Measurements from ENCODE around the gene PATJ.
"Not testable (repeated sequence)": the region's sequence is repeated elsewhere in the genome, so short reads cannot be mapped to it uniquely, and the experiment has no call there.

PATJ gene

DNA sequence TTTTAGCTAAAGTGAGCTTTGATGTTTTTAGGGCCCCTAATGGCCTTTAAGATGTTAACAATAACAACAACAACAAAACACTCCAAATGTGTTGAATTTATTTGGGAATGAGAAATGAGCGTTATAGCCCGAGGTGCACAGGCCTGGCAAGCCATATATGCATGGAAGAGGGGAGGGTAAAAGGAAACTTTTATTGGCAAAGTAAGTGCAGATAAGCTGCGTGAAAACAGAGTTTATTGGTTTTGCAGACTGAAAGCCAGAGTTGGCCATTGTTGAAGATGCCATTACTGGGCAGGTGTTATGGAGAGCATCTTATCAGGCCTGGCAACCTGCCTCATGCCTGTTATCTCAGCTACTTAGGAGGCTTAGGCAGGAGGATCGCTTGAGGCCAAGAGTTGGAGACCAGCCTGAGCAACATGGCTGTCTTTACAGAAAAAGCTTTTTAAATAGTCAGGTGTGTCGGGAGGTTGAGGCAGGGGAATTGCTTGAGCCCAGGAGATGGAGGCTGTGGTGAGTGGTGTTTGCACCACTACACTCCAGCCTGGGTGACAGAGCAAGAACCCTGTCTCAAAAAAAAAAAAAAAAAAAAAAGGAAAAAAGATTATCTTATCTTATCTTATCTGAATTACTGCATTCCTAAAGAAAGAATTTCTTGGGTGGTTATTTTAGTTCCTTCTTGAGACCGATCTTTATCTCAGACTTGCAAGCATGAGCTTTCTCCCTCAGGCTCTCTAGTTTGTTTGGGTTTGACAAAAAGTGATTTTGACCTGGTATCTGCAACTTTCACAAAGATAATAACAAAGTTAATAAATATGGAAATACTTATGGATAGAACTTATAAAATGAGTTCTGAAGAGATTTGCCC is 1.7 kb downstream of the PATJ start:
- DNase-seq (ENCODE audit: low read depth, low spot score), result peak; percentile 71

GRCh38 chr1:61746813-61747212 is 4.5 kb downstream of the PATJ start:
- DNase-seq (ENCODE audit: low read depth, low spot score), result no peak

- no peak for DNase-seq (ENCODE audit: low read depth, low spot score)
These were observed 6.3 kb downstream of the PATJ start for GRCh38 chr1:61748566-61748965.

DNA sequence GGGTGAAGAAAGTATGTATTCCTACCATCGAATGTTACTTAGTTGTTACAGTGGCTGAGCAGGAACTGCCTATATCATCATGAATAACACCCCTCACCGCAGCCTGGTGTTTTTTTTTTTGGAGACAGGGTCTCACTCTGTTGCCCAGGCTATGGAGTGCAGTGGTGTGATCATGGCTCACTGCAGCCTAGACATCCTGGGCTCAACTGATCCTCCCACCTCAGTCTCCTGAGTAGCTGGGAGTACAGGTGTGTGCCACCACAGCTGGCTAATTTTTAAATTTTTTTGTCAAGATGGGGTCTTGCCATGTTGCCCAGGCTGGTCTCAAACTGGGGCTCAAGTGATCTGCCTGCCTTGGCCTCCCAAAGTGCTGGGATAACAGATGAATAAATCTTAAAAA is 7.3 kb downstream of the PATJ start:
- DNase-seq (ENCODE audit: low read depth, low spot score), result no peak

- no peak for DNase-seq (ENCODE audit: low read depth, low spot score)
These were observed 10.7 kb downstream of the PATJ start for GRCh38 chr1:61752921-61753389.

DNA sequence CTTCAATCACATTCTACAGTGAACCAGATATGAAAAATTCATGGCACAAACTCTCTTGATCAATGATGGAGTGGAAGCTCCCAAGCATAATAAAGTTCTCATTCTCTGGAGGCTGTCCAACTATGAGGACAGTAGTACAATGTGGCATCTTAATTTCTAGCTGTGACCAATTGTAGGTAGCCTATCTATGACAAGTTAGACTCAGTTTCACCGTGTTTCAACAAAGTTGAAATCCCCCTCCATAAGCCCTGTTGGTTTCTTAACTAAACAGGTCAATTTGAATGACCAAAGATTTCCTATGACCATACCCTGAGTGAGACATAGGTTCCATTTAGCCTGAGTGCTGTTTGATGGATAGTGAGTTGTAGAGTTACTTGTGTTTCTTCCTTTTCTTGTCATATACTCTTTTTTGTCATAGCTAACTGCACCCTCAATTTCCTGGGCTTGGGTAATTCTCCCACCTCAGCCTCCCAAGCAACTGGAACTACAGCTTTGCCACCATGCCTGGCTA is 11.8 kb downstream of the PATJ start:
- DNase-seq (ENCODE audit: low read depth, low spot score), result no peak

DNA sequence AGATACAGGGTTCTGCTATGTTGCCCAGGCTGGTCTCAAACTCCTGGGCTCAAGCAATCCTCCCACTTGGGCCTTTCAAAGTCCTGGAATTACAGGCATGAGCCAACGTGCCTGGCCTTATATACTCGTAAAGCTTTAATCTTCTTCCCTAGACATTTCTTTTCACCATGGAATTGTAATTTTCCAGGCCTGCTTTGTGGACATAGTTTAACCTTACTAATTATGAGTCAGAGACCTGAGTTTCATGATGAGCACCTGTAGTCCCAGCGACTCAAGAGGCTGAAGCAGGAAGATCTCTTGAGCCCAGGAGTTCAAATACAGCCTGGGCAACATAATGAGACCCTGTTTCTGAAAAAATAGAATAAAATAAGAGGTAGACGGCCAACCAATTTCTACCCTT is 12.3 kb downstream of the PATJ start:
- no peak for DNase-seq (ENCODE audit: low read depth, low spot score)

DNA sequence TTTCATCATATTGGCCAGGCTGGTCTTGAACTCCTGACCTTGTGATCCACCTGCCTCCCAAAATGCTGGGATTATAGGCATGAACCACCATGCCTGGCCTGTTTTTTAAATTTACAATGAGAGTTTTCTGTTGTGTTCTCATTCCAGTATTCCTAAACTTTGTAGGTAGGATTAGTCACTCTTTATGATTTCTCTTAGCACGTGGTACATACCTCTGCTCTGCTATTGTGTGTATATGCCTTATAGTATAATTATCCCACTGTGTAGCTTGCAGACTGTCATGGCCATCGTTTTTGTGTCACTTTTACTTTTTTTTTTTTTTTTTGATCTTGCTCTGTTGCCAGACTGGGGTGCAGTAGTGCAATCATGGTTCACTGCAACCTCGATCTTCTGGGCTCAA is 14.5 kb downstream of the PATJ start:
- no peak for DNase-seq (ENCODE audit: low read depth, low spot score)

GRCh38 chr1:61757950-61758349 is 15.7 kb downstream of the PATJ start:
- no peak for DNase-seq (ENCODE audit: low read depth, low spot score)

GRCh38 chr1:61770131-61770530 is 27.9 kb downstream of the PATJ start:
- no peak for DNase-seq (ENCODE audit: low read depth, low spot score)

DNA sequence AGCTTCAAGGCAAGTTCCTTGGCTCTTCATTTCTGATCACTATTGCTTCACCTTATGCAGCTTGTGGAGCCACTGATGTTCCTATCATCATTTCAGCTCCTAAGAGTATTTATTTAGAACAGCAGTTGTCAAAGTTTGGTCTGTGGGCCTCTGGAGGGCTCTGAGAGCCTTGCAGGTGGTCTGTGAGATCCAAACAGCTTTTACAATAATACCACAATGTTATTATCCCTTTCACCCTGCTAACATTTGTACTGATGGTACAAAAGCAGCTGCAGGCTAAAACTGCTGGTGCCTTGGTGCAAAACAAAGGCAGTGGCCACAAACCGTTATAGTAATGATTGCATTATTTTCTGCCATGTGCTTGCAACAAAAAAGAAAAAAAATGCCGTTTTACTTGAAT is 33.8 kb downstream of the PATJ start:
- DNase-seq (ENCODE audit: low read depth, low spot score), result no peak

DNA sequence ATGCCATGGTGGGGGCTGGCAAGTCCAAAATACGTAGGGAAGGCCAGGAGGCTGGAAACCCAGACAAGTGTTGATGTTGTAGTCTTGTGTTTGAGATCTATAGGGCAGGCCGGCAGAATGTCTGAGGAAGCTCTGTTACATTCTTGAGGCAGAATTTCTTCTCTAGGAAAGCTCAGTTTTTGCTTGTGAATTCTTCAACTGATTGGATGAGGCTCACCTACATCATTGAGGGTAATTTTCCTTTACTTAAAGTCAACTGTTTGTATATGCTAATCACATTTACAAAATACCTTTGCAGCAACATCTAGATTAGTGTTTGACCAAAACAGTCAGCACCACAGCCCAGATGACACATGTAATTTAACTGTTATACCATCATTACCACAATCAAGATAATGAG is 37.0 kb downstream of the PATJ start:
- DNase-seq (ENCODE audit: low read depth, low spot score), result no peak

DNA sequence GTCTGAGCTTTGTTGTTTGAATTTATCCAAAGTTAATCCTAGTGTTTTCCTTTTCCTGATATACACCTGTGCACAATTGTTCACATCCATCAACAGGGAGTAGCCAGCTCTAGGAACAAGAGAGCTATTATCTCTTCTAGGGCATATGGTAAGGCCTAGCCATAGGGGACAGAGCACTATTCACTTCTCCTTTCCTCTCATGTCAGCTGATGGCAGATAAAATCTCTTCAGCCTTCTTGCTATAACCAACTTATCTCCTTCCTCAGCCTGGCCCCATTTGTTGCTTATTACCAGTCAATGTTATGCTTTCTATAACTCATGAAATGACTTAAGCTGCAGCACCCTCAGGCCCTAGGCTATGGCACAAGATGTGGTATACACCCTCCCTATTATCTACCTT is 38.9 kb downstream of the PATJ start:
- no peak for DNase-seq (ENCODE audit: low read depth, low spot score)

- DNase-seq (ENCODE audit: low read depth, low spot score), result no peak
These were observed 40.5 kb downstream of the PATJ start for GRCh38 chr1:61782771-61783170.

DNA sequence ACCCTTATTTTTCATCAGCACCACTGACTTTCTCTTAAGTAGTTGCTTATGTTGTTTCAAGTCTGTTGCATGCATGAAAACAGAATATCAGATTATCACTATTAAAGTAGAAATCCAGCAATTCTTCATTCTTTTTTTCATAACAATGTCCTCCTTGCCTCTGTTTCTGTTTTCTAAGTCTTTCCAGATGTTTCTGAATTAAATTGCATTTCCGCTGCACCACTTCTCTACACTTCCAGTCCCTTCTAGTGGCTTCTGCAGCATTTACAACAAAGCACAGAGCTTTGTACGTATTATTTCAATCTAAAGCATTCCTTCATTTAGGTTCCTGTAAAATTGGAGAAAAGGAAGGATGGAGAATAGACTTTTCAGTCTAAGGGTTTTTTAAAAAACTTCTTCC is 42.4 kb downstream of the PATJ start:
- DNase-seq (ENCODE audit: low read depth, low spot score), result no peak

DNA sequence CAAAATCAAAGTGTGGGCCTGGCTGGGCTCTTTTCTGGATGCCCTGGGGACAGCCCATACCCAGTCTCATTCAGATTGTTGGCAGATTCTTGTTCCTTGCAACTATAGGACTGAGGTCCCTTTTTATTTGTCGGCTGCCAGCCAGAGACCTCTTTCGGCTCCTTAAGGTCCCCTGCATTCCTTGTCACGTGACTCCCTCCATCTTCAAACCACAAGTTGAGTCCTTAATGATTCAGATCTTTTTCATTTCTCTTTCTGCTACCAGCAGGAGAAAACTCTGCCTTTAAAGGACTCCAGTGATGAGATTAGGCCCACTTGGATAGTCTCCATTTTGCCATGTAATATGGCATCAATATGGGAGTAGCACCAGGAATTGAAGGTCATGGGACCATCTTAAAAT is 48.6 kb downstream of the PATJ start:
- DNase-seq (ENCODE audit: low read depth, low spot score), result peak; percentile 3

DNA sequence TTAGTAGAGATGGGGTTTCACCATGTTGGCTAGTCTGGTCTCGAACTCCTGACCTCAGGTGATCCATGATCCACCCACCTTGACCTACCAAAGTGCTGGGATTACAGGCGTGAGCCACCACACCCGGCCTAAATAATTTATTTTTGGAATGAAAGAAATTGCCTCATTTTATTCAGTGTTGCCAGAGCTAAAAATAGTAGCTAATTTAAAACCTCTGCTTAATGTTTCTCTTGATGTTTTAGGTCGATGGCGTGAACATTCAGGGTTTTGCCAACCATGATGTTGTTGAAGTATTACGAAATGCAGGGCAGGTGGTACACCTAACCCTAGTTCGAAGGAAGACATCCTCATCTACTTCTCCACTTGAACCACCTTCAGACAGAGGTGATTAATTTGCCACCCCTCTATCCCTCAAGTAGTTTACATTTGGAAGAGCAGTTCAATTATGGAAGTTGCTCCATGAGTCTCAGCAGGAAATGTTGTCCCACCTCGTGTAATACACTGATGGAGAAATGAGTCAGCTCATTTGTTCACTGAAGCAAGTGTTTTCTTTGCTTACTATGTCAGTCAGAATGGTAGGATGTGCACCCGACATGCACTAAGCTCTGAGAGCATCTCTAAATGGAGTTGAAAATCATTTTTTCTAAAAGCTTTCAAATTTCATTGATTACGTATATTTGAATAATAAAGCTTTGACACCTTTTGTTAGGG is 54.9 kb downstream of the PATJ start:
- DNase-seq (ENCODE audit: low read depth, low spot score), result no peak

DNA sequence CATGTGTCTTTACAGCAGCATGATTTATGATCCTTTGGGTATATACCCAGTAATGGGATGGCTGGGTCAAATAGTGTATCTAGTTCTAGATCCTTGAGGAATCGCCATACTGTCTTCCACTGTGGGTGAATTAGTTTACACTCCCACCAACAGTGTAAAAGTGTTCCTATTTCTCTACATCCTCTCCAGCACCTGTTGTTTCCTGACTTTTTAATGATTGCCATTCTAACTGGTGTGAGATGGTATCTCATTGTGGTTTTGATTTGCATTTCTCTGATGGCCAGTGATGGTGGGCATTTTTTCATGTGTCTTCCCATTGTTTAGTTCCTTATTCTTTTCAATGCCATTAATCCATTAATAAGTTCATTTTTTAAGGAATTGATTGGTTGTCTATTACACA is 58.8 kb downstream of the PATJ start:
- DNase-seq (ENCODE audit: low read depth, low spot score), result not testable (repeated sequence)

DNA sequence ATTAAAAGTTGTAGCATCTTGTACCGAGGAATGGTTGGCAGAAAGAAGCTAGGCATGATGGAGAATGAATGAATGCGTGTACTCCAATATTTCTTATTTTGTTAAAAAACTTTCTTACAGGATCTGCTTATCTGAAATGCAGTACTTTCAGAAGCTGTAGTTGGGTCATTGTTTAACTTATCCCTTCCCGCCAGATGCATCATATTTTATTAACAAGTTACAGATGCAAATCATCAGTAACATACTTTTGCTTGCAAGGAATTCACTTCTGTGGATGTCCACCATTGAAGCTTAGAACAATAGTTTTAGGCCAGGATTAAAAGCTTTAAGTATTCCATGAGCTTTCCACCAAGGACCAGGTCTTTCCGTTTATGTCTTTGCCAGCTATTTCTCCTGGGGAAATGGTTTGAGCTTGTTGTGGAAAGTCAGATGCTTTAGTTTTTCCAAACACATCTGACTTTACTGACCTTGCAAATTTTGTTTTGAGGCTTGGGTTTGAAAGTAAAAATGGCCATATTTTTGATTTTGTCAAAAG is 65.4 kb downstream of the PATJ start:
- no peak for DNase-seq (ENCODE audit: low read depth, low spot score)

GRCh38 chr1:61808321-61808720 is 66.0 kb downstream of the PATJ start:
- no peak for DNase-seq (ENCODE audit: low read depth, low spot score)

DNA sequence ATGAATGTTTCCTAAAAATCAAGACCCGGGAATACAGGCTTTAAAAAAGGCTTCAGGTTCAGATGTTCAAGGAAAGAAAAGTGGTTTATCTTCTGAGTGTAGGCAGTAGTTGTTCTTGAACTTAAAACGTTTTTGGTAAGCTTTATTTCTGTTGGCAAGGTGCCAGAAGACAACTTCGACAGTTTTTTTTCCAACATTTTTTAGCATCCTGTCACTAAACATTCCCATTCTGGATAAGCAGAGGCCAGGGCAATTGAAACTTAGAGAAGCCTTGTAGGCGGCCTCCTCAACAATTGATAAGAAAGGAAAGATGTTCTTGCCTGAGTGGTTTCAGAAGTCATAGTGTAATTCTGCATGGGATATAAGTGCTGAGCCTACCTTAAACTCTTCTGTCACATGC is 66.7 kb downstream of the PATJ start:
- DNase-seq (ENCODE audit: low read depth, low spot score), result no peak

DNA sequence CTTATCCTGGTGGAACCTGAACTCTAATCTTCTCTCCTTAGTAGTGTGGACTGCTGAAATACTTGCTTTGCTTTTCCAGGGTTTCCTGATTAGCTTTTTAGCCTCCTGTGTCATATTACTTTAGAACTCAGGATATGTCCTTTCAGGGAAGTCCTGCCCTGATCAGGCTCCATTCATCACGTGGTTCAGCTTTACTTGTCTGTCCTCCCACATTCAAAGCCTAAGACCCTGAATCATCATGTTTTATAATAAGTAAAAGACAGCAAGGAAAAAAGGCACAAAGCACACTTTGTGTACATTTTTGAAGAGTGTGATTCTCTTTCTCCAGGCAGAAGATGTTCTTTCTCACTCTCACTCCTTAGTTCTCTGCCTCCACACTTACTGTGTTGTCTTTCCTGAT is 70.6 kb downstream of the PATJ start:
- no peak for DNase-seq (ENCODE audit: low read depth, low spot score)

DNA sequence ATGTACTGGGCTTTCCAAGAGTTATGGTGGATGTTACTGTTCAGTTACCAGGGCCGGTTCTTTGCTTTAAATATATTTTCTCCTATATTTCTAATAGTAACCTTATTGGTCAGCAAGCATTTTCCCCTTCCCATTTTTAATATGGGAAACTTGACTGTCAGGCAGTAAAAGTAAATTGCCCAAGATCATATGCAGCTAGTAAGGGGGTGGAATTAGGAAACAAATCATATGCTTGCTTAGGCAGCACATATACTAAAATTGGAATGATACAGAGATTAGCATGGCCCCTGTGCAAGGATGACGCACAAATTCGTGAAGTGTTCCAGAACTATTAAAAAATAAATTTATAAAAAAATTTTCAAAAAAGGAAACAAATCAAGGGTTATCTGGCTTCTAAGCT is 73.9 kb downstream of the PATJ start:
- no peak for DNase-seq (ENCODE audit: low read depth, low spot score)
